Activated effector memory CD4-positive, alpha-beta T cell treated with Interleukin-2 at 50 U/mL for 16 hours (primary cell): Measurements from ENCODE around the gene CDS2.
"Not testable (repeated sequence)": the region's sequence is repeated elsewhere in the genome, so short reads cannot be mapped to it uniquely, and the experiment has no call there.

ENCODE experiments used
- DNase-seq: peaks from one replicate; pipeline ENCODE4 v3.0.0-alpha.2; 2020

Gene CDS2

DNA sequence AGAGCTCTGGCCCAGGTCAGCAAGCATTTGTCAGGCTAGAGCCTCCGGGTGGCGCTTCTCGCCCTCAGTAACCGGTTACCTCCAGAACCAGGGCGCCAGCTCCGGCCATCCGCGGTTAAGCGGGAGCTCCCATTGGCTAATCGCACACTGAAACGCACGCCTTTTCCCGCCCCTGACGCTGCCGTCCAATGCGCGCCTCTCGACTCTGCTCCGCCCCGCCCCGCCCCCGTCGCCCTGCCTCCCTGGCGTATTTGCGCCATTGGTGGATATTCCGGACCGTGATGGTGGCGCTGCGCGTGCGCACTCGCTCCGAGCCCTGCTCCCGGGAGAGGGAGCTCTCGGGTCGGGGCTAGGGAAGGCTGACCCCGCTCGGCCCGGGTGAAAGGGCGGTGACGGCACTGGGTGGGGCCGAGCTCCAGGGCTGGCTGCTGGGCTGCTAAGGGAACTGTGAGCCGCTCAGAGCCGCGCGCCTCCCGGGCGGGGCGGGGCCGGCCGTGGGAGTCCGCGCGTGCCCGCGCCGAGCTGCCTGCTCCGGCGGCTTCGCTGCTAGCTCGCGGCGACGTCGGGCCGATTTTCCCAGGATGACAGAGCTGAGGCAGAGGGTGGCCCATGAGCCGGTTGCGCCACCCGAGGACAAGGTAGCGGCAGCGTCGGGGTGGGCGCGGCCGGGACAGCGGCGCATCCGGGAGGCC is at the start of gene CDS2:
Gene CDS2 (plus strand): TSS at position 497 of the 692 bp plus-strand sequence. CDS start 85 bp downstream, at position 582.
- DNase-seq, result peak; percentile 100

DNA sequence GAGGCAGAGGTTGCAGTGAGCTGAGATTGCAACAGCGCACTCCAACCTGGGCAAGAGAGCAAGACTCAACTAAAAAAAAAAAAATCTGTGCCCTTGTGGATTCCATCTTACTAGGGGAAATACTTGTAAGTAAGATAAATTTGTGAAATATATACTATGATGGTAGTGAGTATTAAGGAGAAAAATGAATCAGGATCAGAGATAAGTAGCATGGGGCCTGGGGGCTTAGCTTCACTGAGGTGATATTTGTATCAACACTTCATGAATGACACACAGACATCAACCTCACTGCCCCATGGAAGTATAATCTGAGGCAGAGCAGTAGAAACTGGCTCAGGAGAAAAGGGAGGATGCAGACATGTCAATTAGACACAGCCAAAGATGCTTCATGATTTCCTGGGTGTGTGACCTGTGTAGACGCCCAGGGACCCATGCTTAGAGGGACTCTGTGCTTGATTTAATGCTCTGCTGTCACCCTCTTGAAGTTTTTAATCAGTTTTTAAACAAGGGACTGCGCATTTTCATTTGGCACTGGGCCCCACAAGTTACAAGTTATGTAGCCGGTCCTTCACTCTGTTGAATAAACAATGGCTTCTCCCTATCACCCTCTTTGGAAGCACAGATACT is 48.9 kb upstream of the CDS2 start:
- DNase-seq, result peak; percentile 20

- DNase-seq, result peak; percentile 67
Measured at GRCh38 chr20:5078399-5078958, 48.3 kb upstream of the CDS2 start.

- no peak for DNase-seq
Measured at GRCh38 chr20:5080384-5080877, 46.4 kb upstream of the CDS2 start.

DNA sequence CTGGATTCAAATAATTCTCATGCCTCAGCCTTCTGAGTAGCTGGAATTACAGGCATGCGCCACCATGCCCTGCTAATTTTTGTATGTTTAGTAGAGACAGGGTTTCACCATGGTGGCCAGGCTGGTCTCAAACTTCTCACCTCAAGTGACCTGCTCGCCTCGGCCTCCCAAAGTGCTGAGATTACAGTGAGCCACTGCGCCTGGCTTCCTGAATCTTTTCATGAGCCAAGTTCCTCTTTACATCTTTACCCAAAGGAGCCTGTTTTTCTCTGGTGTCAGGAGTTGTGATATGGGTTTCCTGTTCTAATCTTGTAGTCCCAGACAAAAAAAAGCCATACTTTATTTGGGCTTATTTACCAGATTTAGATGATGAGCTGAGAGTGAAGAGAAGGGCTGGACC is 41.4 kb upstream of the CDS2 start:
- no peak for DNase-seq

- no peak for DNase-seq
Measured at GRCh38 chr20:5088688-5089087, 38.1 kb upstream of the CDS2 start.

DNA sequence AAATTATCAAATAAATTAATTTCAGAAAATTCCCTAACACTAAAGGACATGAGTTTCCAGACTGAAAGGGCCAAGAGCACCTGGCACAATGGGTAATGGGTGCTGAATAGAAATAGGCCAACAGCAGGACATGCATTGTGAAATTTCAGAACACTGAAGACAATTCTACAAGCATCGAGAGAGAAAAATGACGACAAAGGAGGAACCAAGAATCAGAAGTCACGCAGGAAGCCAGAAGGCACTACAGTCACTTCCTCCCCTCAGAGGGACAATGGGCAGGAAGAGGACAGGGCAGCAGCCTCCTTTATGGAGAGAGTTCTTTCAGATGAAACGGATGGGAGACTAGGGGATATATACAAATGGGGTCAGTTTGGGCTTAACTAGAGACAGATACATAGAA is 36.6 kb upstream of the CDS2 start:
- no peak for DNase-seq

- DNase-seq, result no peak
Measured at GRCh38 chr20:5091902-5092301, 34.9 kb upstream of the CDS2 start.

- no peak for DNase-seq
Measured at GRCh38 chr20:5092765-5093339, 34.0 kb upstream of the CDS2 start.

DNA sequence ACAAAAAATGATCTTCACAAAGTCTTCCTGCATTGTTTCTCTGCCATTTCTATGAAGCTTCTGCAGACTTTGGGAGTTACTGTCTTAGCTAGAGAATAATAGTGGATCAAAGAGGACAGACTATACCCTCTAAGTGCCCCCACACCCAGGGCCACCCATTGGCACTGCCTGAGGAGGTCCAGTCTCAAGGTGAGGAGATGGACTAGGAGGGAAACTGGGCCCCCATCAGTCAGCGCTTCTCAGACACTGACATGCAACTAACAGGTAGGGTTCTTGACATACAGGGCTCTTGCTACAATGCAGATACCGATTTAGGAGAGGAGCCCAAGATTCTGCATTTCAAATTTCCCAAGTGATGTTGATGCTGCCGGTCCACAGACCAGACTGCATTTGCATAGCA is 31.4 kb upstream of the CDS2 start:
- DNase-seq, result no peak

- no peak for DNase-seq
Measured at GRCh38 chr20:5095931-5096330, 30.9 kb upstream of the CDS2 start.

GRCh38 chr20:5096463-5096862 is 30.3 kb upstream of the CDS2 start:
- no peak for DNase-seq

DNA sequence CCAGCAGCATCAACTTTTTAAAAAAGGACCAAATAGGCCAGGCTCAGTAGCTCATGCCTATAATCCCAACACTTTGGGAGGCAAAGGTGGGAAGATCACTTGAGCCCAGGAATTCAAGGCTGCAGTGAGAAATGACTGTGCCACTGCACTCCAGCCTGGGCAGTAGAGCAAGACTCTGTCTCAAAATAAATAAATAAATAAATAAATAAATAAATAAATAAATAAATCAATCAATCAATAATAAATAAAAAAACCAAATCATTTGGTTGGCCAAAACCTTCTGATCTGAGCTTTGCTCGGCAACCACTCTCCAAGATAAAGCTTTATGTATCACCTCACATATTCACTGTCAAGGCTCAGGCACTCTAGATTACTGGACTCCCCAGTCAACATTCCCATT is 27.8 kb upstream of the CDS2 start:
- DNase-seq, result not testable (repeated sequence)

- DNase-seq, result not testable (repeated sequence)
Measured at GRCh38 chr20:5099909-5100308, 26.9 kb upstream of the CDS2 start.

GRCh38 chr20:5100684-5101347 is 26.0 kb upstream of the CDS2 start:
- peak; percentile 59 for DNase-seq

- no peak for DNase-seq
Measured at GRCh38 chr20:5104479-5104878, 22.3 kb upstream of the CDS2 start.

GRCh38 chr20:5109276-5109675 is 17.5 kb upstream of the CDS2 start:
- no peak for DNase-seq

- no peak for DNase-seq
Measured at GRCh38 chr20:5113615-5113986, 13.2 kb upstream of the CDS2 start.

DNA sequence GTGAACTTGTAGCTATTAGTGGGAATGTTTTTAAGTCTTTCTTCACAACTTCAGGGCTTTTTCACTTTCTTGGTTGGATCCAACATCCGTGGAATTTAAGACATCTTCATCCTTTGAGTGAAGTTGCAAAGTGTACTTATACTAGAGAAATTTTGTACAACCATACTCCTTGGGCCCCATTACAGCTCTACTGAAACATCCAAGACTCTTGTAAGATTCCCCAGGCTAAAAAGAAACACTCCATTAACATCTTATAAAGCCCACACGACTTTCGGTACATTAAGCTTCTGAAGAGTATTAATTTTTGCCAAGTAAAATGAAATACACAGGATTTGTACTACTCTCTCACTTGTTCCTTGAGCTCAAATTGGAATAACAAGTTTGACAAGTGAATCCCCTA is 12.4 kb upstream of the CDS2 start:
- DNase-seq, result no peak

DNA sequence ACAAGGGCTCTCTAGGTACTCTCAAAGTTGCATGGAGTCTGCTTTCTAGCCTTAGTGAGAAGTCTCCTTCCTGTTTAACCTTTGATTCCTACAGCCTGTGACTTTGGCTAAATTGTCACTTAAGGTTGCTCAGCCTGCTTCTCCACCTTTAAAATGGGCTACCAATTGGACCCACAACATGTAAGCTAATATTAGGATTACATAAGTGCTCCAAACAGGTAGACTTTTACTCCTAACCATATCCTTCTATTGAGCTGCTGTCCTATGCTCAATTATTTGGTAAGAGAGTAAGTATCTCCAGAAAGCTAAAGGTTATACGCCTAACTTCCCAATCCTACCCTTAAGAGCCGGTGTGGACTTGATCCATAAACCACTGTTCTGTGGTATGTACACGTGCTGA is 9.9 kb upstream of the CDS2 start:
- no peak for DNase-seq

DNA sequence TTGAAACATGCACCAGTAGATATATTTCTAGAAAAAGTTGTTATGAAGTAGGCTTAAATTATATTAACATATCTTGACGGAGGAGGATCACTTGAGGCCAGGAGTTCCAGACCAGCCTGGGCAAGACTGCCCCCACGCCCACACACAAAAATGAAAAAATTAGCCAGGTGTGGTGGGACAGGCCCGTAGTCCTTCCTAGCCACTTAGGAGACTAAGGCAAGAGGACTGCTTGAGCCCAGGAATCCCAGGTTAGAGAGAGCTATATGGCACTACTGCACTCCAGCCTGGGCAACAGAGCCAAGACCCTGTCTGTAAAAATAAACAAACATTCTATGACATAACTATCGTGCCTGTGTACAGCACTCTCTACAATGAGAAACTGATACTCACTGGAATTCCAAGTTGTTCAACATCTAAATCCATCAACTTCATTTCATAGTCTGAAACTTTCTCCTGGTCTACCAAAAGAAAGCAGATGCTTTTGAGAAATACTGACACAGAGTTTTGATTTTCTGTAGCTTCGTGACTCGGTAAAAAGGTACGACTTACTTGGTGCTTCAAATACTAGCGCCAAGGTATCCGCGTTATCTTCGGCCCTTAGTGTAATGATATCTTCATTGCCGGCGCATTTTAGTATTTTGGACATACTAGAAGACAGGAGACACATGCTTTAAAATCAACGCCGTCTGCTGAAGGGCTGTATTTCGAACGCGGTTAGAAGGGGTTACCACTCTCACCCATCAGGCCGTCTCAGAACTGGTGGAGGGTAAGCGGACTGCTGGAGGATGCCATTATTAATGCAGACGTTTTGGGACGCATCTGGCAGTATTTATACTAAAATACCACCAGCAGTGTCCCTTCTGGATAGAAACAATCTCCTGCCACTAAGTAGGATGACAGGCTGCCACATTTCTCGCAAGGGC is 8.3 kb upstream of the CDS2 start:
- no peak for DNase-seq

GRCh38 chr20:5119143-5119434 is 7.7 kb upstream of the CDS2 start:
- DNase-seq, result no peak
